GM12891 (cell line): ENCODE measurements around the gene AHRR.

Source experiments
- PAX5 ChIP-seq: IDR thresholded peaks from 2 replicates; pipeline ENCODE4 v1.6.1; 2011; ENCODE audit warnings: low read length, moderate library complexity, mild to moderate bottlenecking; ENCODE audit not compliant: insufficient read depth, severe bottlenecking
- POLR2A ChIP-seq: IDR thresholded peaks from 2 replicates; pipeline ENCODE4 v1.6.1; 2011; ENCODE audit warnings: low read depth, low read length, control low read depth
- POLR2AphosphoS5 ChIP-seq: IDR thresholded peaks from 2 replicates; pipeline ENCODE4 v1.6.1; 2011; ENCODE audit warnings: low read depth, low read length, control low read depth
- POU2F2 ChIP-seq: IDR thresholded peaks from 2 replicates; pipeline ENCODE4 v1.6.1; 2011; ENCODE audit warnings: low read depth, mild to moderate bottlenecking, control low read depth, low read length, moderate library complexity
- SPI1 ChIP-seq: IDR thresholded peaks from 2 replicates; pipeline ENCODE4 v1.6.1; 2011; ENCODE audit warnings: low read depth, low read length, control low read depth
- TAF1 ChIP-seq: IDR thresholded peaks from 2 replicates; pipeline ENCODE4 v1.6.1; 2011; ENCODE audit warnings: low read depth, low read length, control low read depth

- no peak for TF ChIP-seq PAX5
- no peak for TF ChIP-seq TAF1
- no peak for TF ChIP-seq POLR2AphosphoS5
- no peak for TF ChIP-seq POU2F2
- no peak for TF ChIP-seq POLR2A
- no peak for TF ChIP-seq SPI1
Measured at GRCh38 chr5:387491-388265, 66.2 kb downstream of the AHRR start.
